ENCODE data around the gene CASKIN1.

CASKIN1 gene

DNA sequence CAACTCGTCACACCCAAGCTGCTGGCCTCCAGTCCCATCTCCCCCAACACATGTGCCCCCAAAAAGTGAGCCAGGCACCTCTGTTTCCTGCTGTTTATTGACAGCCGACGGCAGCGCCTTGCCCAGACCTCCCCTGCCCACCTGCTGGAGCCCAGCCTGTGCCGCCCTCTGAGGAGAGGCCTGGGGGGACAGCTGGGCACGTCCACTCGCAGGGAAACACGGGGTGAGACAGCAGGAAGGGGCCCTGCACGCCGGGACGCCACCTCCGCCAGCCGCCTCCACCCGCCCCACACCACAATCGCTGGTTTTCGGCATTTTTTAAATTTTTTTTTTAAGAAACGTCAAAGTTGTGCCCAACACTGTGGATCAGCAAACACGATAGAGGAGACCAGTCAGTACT is 19.3 kb downstream of the CASKIN1 start:
- in situ Hi-C loops (cut with MboI; ENCODE audit: low pct_unique_long_range_greater_than_20kb, low sequenced_read_pairs, unreplicated experiment): no loop called here
- TF ChIP-seq CTCF (IDR thresholded peaks at IDR 0.05; ENCODE audit: extremely low read depth, insufficient read depth, missing control alignments): no peak
- DNase-seq (ENCODE audit: low spot score): no peak

DNA sequence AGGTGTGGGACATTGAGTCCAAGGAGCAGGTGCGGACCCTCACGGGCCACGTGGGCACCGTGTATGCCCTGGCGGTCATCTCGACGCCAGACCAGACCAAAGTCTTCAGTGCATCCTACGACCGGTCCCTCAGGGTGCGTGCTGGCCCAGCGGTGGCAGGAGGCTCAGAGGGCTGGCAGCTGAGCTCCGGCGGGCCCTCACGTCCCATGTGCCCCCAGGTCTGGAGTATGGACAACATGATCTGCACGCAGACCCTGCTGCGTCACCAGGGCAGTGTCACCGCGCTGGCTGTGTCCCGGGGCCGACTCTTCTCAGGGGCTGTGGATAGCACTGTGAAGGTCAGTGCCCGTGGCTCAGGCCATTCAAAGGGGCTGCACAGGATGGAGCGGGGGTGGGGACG is 20.4 kb downstream of the CASKIN1 start:
- no peak for TF ChIP-seq CTCF (IDR thresholded peaks at IDR 0.05; ENCODE audit: extremely low read depth, insufficient read depth, missing control alignments)
- in situ Hi-C loops (cut with MboI; ENCODE audit: low pct_unique_long_range_greater_than_20kb, low sequenced_read_pairs, unreplicated experiment): no loop called here
- DNase-seq (ENCODE audit: low spot score): no peak

DNA sequence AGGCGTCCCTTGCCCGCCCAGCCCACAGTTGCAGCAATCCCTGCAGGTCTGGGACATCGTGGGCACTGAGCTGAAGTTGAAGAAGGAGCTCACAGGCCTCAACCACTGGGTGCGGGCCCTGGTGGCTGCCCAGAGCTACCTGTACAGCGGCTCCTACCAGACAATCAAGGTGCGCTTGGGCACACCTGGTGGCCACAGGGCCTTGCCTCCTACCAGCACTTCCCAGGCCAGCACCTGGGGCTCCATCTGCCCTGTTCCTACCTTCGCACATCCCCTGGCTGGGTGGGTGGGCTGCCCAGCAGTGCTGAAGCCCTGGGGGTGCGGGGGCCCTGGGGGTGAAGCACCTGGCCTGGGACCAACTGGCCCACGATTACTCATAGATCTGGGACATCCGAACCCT is 21.0 kb downstream of the CASKIN1 start:
- no peak for TF ChIP-seq CTCF (IDR thresholded peaks at IDR 0.05; ENCODE audit: extremely low read depth, insufficient read depth, missing control alignments)
- DNase-seq (ENCODE audit: low spot score): no peak
- in situ Hi-C loops (cut with MboI; ENCODE audit: low pct_unique_long_range_greater_than_20kb, low sequenced_read_pairs, unreplicated experiment): no loop called here

DNA sequence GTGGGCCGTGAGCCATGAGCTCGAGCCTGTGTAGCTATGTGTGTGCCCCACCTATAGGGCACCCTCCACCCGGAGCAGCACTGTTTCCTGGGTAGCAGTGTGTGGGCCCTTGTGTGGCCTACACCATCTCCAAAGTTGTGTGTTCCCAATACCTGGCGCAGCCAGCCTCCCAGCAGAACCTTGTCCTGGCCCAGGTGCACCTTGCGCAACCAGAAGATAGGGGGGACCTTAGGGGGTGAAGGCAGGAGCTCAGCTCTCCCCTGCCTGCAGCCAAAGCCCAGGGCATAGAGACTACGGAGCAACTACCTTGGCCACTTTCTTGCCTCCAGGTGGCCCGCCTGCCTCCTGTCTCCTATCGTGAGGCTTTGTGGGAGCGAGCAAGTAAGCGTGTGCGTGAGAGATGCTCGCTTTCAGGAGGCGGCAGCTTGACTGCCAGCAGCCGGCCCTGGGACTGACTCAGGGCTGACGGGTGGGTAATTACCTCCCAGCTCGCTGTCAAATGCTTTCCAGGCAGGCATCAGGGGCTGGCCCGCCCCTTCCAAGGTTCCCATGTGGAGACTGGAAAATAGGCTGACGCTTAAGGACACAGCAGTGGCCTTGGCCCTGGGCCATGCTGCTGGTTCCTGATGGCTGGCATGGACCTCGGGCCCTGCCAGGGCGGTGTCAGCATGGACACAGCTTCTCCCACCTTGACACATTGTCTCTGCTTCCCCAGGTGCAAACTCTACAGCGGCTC is 21.8 kb downstream of the CASKIN1 start:
- in situ Hi-C loops (cut with MboI; ENCODE audit: low pct_unique_long_range_greater_than_20kb, low sequenced_read_pairs, unreplicated experiment): no loop called here
- no peak for TF ChIP-seq CTCF (IDR thresholded peaks at IDR 0.05; ENCODE audit: extremely low read depth, insufficient read depth, missing control alignments)
- no peak for DNase-seq (ENCODE audit: low spot score)

GRCh38 chr16:2173916-2174315 is 22.5 kb downstream of the CASKIN1 start:
- TF ChIP-seq CTCF (IDR thresholded peaks at IDR 0.05; ENCODE audit: extremely low read depth, insufficient read depth, missing control alignments): no peak
- in situ Hi-C loops (cut with MboI; ENCODE audit: low pct_unique_long_range_greater_than_20kb, low sequenced_read_pairs, unreplicated experiment): no loop called here
- DNase-seq (ENCODE audit: low spot score): no peak

GRCh38 chr16:2173366-2173765 is 23.0 kb downstream of the CASKIN1 start:
- no peak for DNase-seq (ENCODE audit: low spot score)
- TF ChIP-seq CTCF (IDR thresholded peaks at IDR 0.05; ENCODE audit: extremely low read depth, insufficient read depth, missing control alignments): no peak
- in situ Hi-C loops (cut with MboI; ENCODE audit: low pct_unique_long_range_greater_than_20kb, low sequenced_read_pairs, unreplicated experiment): no loop called here
